Measurements from ENCODE around the gene CHCHD2.

DNA sequence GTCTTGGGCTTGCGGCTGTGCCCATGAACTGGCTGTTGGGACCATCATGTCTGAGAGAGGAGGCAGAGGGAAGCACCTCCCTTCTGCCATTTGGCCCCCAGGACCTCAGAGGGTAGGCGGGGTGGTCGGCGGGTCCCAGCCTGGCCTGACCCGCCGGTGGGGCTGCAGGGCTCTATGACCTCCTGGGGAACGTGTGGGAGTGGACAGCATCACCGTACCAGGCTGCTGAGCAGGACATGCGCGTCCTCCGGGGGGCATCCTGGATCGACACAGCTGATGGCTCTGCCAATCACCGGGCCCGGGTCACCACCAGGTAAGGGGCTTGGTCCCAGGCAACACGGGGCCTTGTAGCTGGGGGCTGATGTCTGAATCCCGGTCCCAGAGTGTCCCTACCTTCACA lies 28.1 kb downstream of the CHCHD2 start:
- no peak for TF ChIP-seq ZNF592 (IDR thresholded peaks at IDR 0.05)
- no peak for TF ChIP-seq POLR2A (conservative IDR thresholded peaks at IDR 0.05)
- TF ChIP-seq E2F3 (CRISPR knock-in tag; IDR thresholded peaks at IDR 0.05): no peak
- TF ChIP-seq EZH2 (IDR thresholded peaks at IDR 0.05; ENCODE audit: borderline replicate concordance, low read depth, low read length): no peak
- no peak for TF ChIP-seq TBL1XR1 (IDR thresholded peaks at IDR 0.05; ENCODE audit: low read length in 2 of 2)

Measured in K562 (cell line).